ENCODE data around the gene FSIP2. TPM values are rescaled to one million over a fixed set of nuclear protein-coding genes. Genes with fewer than 3 reads are reported as not detected.

Gene FSIP2
- total RNA-seq, result 1.2 TPM

- H3K27me3 ChIP-seq, result no peaks in the 10 kb centered on the region
- no peak for DNase-seq (ENCODE audit: extremely low spot score in 2 of 2)
- H3K4me1 ChIP-seq, result no peaks in the 10 kb centered on the region
- H3K36me3 ChIP-seq, result no peaks in the 10 kb centered on the region
- TF ChIP-seq POLR2A (IDR thresholded peaks at IDR 0.05) (no peak), CTCF (IDR thresholded peaks at IDR 0.05) (peak in 2 of 3 experiments; percentile 18 to 53), POLR2AphosphoS5 (IDR thresholded peaks at IDR 0.05; ENCODE audit: insufficient read depth in 1 of 2, low read depth in 1 of 2) (no peak)
- peak within 1 kb of the TSS; percentile 20 to 34 for H3K4me3 ChIP-seq
- H3K27ac ChIP-seq, result no peak within 1 kb of the TSS
- H3K9me3 ChIP-seq, result no peaks in the 10 kb centered on the region
- intact Hi-C loops (cut with DNase I), result no loop called here
Observed at GRCh38 chr2:185738679-185739472, at the start of gene FSIP2. FSIP2 (plus strand) TSS chr2:185738804; CDS start chr2:185738895, 91 bp downstream.

GRCh38 chr2:185689906-185690539, 48.6 kb upstream of the FSIP2 start:
- H3K36me3 ChIP-seq, result no peaks in the 10 kb centered on the region
- no peak for TF ChIP-seq POLR2A (IDR thresholded peaks at IDR 0.05)
- TF ChIP-seq CTCF (IDR thresholded peaks at IDR 0.05), result no peak
- TF ChIP-seq POLR2AphosphoS5 (IDR thresholded peaks at IDR 0.05; ENCODE audit: insufficient read depth in 1 of 2, low read depth in 1 of 2), result no peak

GRCh38 chr2:185695711-185696235, 42.8 kb upstream of the FSIP2 start:
- H3K27me3 ChIP-seq, result no peaks in the 10 kb centered on the region
- TF ChIP-seq POLR2A (IDR thresholded peaks at IDR 0.05) (no peak), POLR2AphosphoS5 (IDR thresholded peaks at IDR 0.05; ENCODE audit: insufficient read depth in 1 of 2, low read depth in 1 of 2) (no peak), CTCF (IDR thresholded peaks at IDR 0.05) (no peak)
- H3K9me3 ChIP-seq, result no peaks in the 10 kb centered on the region
- no peaks in the 10 kb centered on the region for H3K36me3 ChIP-seq
- intact Hi-C loops (cut with DNase I), result no loop called here
- no peak overlapping the region for H3K4me3 ChIP-seq
- DNase-seq (ENCODE audit: extremely low spot score in 2 of 2), result no peak
- H3K4me1 ChIP-seq, result no peaks in the 10 kb centered on the region
- no peak overlapping the region for H3K27ac ChIP-seq

More at GRCh38 chr2:185689906-185690539, 48.6 kb upstream of the FSIP2 start:
- DNase-seq (ENCODE audit: extremely low spot score in 2 of 2), result no peak
- Histone ChIP-seq H3K27ac (no peak overlapping the region), H3K27me3 (no peaks in the 10 kb centered on the region), H3K9me3 (no peaks in the 10 kb centered on the region), H3K4me3 (no peak overlapping the region), H3K4me1 (no peaks in the 10 kb centered on the region)
- intact Hi-C loops (cut with DNase I), result no loop called here

- no peaks in the 10 kb centered on the region for H3K27me3 ChIP-seq
- H3K4me1 ChIP-seq, result no peaks in the 10 kb centered on the region
- H3K36me3 ChIP-seq, result no peaks in the 10 kb centered on the region
- no peak for DNase-seq (ENCODE audit: extremely low spot score in 2 of 2)
- no peak overlapping the region for H3K4me3 ChIP-seq
- no peak overlapping the region for H3K27ac ChIP-seq
- no peaks in the 10 kb centered on the region for H3K9me3 ChIP-seq
- intact Hi-C loops (cut with DNase I), result no loop called here
- TF ChIP-seq CTCF (IDR thresholded peaks at IDR 0.05) (no peak), POLR2AphosphoS5 (IDR thresholded peaks at IDR 0.05; ENCODE audit: insufficient read depth in 1 of 2, low read depth in 1 of 2) (no peak), POLR2A (IDR thresholded peaks at IDR 0.05) (no peak)
Observed at GRCh38 chr2:185700883-185701282, 37.7 kb upstream of the FSIP2 start.
